GM12891 (cell line): ENCODE results near the gene GPR18.

ENCODE experiments used
- POLR2A ChIP-seq: IDR thresholded peaks from 2 replicates; pipeline ENCODE4 v1.6.1; 2011; ENCODE audit warnings: low read depth, low read length, control low read depth
- POLR2AphosphoS5 ChIP-seq: IDR thresholded peaks from 2 replicates; pipeline ENCODE4 v1.6.1; 2011; ENCODE audit warnings: low read depth, low read length, control low read depth
- TAF1 ChIP-seq: IDR thresholded peaks from 2 replicates; pipeline ENCODE4 v1.6.1; 2011; ENCODE audit warnings: low read depth, low read length, control low read depth

DNA sequence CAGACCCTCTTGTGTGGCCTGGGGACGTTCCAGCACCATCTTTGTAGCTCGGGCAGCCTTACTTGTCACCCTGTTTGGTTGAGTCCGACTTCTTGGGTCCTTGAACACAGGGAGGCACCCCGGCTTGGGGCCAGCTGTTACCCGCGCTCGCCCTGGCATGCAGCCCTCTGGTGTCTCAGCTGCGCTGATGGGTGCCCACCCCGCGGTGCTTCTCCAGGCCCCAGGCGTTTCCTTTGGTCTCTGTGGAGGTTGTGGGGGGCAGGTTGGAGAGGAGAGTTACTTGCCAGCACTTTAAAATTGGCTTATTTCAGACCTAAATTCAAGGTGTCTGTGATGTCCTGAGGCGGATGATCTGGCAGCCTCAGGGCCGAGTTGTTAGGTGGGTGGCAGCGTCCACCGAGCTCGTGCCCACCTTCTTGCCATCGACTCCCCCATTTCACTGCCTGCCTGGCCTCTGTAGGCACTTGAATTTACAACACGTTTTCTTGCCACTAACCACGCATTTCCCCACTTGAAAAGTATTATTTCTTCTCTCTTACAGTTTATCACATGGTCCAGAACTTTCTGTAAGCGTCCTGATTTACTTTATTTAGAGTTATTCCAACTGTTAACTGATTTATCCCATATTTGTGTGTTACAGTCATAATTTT, 40.6 kb downstream of the GPR18 start:
- TF ChIP-seq POLR2AphosphoS5: no peak
- no peak for TF ChIP-seq TAF1
- TF ChIP-seq POLR2A: no peak
